Activated CD4-positive, alpha-beta T cell treated with anti-CD3 and anti-CD28 coated beads for 36 hours (primary cell): ENCODE data around the gene RNASEH2C. TPM values are rescaled to one million over a fixed set of nuclear protein-coding genes. Genes with fewer than 3 reads are reported as not detected.
A peak's percentile ranks its signal among the peaks of the same experiment; 100 is the strongest.
"Not testable (repeated sequence)": the region's sequence is repeated elsewhere in the genome, so short reads cannot be mapped to it uniquely, and the experiment has no call there.

Experiments used
- ATAC-seq: fragments of 200-7000 bp; cut with Tn5 transposase; one replicate; pipeline ENCODE4 v1.10.0; 2021; ENCODE audit warnings: mild to moderate bottlenecking, moderate library complexity
- CTCF ChIA-PET: fragments of 350-600 bp; sonication (Branson Sonifier 250); formaldehyde crosslinking; loops from one replicate; lab custom pipeline; 2021; ENCODE audit warnings: antibody characterized with exemption; lab: Charles Lee
- POLR2A ChIA-PET: fragments of 350-600 bp; sonication (Branson Sonifier 250); formaldehyde crosslinking; loops from one replicate; lab custom pipeline; 2021; ENCODE audit warnings: antibody characterized with exemption, inconsistent platforms; lab: Charles Lee
- DNase-seq: peaks from one replicate; pipeline ENCODE4 v3.0.0-alpha.2; 2020
- H3K27ac Mint-ChIP-seq: one replicate; pipeline ENCODE4 v1.8.0; 2021; ENCODE audit warnings: mixed read lengths
- H3K27me3 Mint-ChIP-seq: one replicate; pipeline ENCODE4 v1.8.0; 2021; ENCODE audit warnings: mixed read lengths
- H3K36me3 Mint-ChIP-seq: one replicate; pipeline ENCODE4 v1.8.0; 2021; ENCODE audit warnings: low read depth, mixed read lengths
- H3K4me1 Mint-ChIP-seq: one replicate; pipeline ENCODE4 v1.8.0; 2021; ENCODE audit warnings: mixed read lengths
- H3K4me3 Mint-ChIP-seq: one replicate; pipeline ENCODE4 v1.8.0; 2021; ENCODE audit warnings: mild to moderate bottlenecking, moderate library complexity, mixed read lengths
- H3K9me3 Mint-ChIP-seq: one replicate; pipeline ENCODE4 v1.8.0; 2021; ENCODE audit warnings: low read depth, mixed read lengths
- intact Hi-C, 2 experiments: fragments of 100-400 bp; cut with DNase I in 1 of 2; cut with micrococcal nuclease in 1 of 2; formaldehyde crosslinking; loops; one replicate each; pipeline versions ENCODE4 v1.14.2 to v1.15.1; 2022 to 2024; cut with DNase I, micrococcal nuclease
- total RNA-seq, 2 experiments: library from RNA; stranded (reverse); gene quantifications; one replicate each; pipeline ENCODE4 v1.2.3, GENCODE V29; 2021

Gene RNASEH2C
- total RNA-seq, 2 experiments from 2014 or later: 72.5 to 96.8 TPM

- peaks cover 27% of the 10 kb centered on the region for H3K4me1 Mint-ChIP-seq
- H3K36me3 Mint-ChIP-seq: peaks cover 18% of the 10 kb centered on the region
- no peak overlapping the region for H3K27ac Mint-ChIP-seq
- ChIA-PET POLR2A (interaction anchor here (0.6 kb wide), 1 partner anchor 296 kb away, joined by 3 read pairs; no protein-coding TSS in a partner anchor), CTCF (interaction anchor here (0.6 kb wide), 1 partner anchor 99 kb away, joined by 3 read pairs; no protein-coding TSS in a partner anchor)
- no peak overlapping the region for H3K4me3 Mint-ChIP-seq
- DNase-seq (no peak), ATAC-seq (no peak)
- intact Hi-C loops: loop anchor here (2.0 to 5.0 kb wide), 4 partner anchors 59 to 932 kb away; partner anchors contain the start of genes BANF1 (in 1 of the 2), EIF1AD (in 1 of the 2) and SF1 (in 1 of the 2)
- H3K27me3 Mint-ChIP-seq: no peaks in the 10 kb centered on the region
- H3K9me3 Mint-ChIP-seq: no peaks in the 10 kb centered on the region
Observed at GRCh38 chr11:65709661-65710060, 10.9 kb downstream of the RNASEH2C start.

- H3K4me3 Mint-ChIP-seq: no peak overlapping the region
- H3K4me1 Mint-ChIP-seq: peaks cover 22% of the 10 kb centered on the region
- intact Hi-C loops: no loop called here
- no peaks in the 10 kb centered on the region for H3K9me3 Mint-ChIP-seq
- no peak for ATAC-seq
- ChIA-PET POLR2A (no interaction called here), CTCF (interaction anchor here (0.7 kb wide), 2 partner anchors 30 to 74 kb away, joined by 3 read pairs; no protein-coding TSS in a partner anchor)
- no peak overlapping the region for H3K27ac Mint-ChIP-seq
- peaks cover 6% of the 10 kb centered on the region for H3K36me3 Mint-ChIP-seq
- no peak for DNase-seq
- H3K27me3 Mint-ChIP-seq: no peaks in the 10 kb centered on the region
Observed at GRCh38 chr11:65708451-65708850, 12.1 kb downstream of the RNASEH2C start.

DNA sequence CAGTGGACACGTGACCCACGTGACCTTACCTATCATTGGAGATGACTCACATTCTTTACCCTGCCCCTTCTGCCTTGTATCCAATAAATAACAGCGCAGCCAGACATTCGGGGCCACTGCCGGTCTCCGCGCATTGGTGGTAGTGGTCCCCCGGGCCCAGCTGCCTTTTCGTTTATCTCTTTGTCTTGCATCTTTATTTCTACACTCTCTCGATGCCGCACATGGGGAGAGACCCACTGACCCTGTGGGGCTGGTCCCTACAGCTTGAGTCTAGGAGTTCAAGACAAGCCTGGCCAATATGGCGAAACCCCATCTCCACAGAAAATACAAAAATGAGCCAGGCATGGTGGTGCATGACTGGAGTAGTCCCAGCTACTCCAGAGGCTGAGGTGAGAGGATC is 13.6 kb downstream of the RNASEH2C start:
- ATAC-seq, H3K9me3 Mint-ChIP-seq, POLR2A ChIA-PET, H3K4me3 Mint-ChIP-seq, intact Hi-C loops, H3K27ac Mint-ChIP-seq, DNase-seq, H3K36me3 Mint-ChIP-seq, H3K27me3 Mint-ChIP-seq: not testable (repeated sequence)
- CTCF ChIA-PET: interaction anchor here (0.8 to 1.0 kb wide), 2 partner anchors 64 to 68 kb away, joined by 3 read pairs; no protein-coding TSS in a partner anchor
- peaks cover 12% of the 10 kb centered on the region for H3K4me1 Mint-ChIP-seq

DNA sequence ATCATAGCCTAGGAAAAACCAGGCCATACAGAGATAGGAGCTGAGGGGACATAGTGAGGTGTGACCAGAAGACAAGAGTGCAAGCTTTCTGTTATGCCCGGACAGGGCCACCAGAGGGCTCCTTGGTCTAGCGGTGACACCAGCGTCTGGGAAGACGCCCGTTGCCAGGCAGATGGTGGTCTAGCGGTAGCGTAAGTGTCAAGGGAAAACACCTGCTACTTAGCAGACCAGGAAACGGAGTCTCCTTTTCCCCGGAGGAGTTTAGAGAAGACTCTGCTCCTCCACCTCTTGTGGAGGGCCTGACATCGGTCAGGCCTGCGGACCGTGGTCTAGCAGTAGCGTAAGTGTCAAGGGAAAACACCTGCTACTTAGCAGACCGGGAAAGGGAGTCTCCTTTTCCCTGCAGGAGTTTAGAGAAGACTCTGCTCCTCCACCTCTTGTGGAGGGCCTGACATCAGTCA is 14.3 kb downstream of the RNASEH2C start:
- H3K27me3 Mint-ChIP-seq, H3K36me3 Mint-ChIP-seq, H3K4me3 Mint-ChIP-seq, H3K27ac Mint-ChIP-seq, POLR2A ChIA-PET, H3K9me3 Mint-ChIP-seq: not testable (repeated sequence)
- intact Hi-C loops: loop anchor here in 1 of 2 experiments (1.0 kb wide), 2 partner anchors 112 to 283 kb away; no protein-coding TSS in a partner anchor
- CTCF ChIA-PET: interaction anchor here (0.6 to 2.6 kb wide), 19 partner anchors 11 to 320 kb away, joined by 3 to 8 read pairs (median 3); partner anchors contain the start of genes CATSPER1 and MUS81
- DNase-seq: peak; percentile 89
- ATAC-seq: peak; percentile 32
- peaks cover 12% of the 10 kb centered on the region for H3K4me1 Mint-ChIP-seq

DNA sequence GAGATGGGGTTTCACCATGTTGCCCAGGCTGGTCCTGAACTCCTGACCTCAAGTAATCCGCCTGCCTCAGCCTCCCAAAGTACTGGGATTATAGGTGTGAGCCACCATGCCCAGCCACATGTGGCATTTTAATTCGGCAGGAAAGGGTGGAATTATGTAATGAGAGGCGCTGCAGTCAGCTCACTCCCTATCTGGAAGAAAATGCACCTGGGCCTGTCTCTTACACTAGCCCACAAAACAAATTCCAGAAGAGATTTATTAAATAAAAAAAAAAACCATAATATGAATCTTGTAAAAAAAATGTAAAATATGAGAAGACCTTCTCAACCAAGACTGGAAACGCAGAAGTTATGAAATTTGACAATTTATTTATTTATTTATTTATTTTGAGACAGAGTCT is 16.8 kb downstream of the RNASEH2C start:
- ChIA-PET CTCF (interaction anchor here (0.6 to 2.6 kb wide), 7 partner anchors 8 to 128 kb away, joined by 3 to 7 read pairs (median 3); no protein-coding TSS in a partner anchor), POLR2A (no interaction called here)
- Mint-ChIP-seq H3K4me3 (no peak overlapping the region), H3K36me3 (no peaks in the 10 kb centered on the region), H3K27me3 (no peaks in the 10 kb centered on the region), H3K9me3 (no peaks in the 10 kb centered on the region), H3K4me1 (peaks cover 9% of the 10 kb centered on the region), H3K27ac (no peak overlapping the region)
- DNase-seq: no peak
- intact Hi-C loops: no loop called here
- ATAC-seq: no peak

DNA sequence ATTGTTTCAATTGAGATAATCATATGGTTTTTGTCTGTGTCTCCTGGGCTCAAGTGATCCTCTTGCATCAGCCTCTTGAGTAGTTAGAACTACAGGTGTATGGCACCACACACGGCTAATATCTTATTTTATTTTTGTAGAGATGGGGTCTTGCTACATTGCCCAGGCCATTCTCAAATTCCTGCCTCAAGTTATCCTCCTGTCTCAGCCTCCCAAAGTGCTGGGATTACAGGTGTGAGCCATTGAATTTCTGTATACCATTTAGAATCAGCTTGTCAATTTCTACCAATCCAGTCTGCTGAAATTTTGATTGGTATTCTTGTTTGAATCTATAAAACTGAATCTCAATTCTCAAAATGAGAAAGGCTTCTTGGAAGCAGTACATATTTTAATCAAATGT is 18.9 kb downstream of the RNASEH2C start:
- CTCF ChIA-PET: interaction anchor here (0.6 kb wide), 1 partner anchor 280 kb away, joined by 3 read pairs; no protein-coding TSS in a partner anchor

GRCh38 chr11:65700399-65700798 is 20.2 kb downstream of the RNASEH2C start:
- no peak overlapping the region for H3K27ac Mint-ChIP-seq
- CTCF ChIA-PET: no interaction called here
- POLR2A ChIA-PET: interaction anchor here (0.6 kb wide), 1 partner anchor 313 kb away, joined by 3 read pairs; no protein-coding TSS in a partner anchor
- no peaks in the 10 kb centered on the region for H3K4me1 Mint-ChIP-seq
- H3K27me3 Mint-ChIP-seq: no peaks in the 10 kb centered on the region
- no peaks in the 10 kb centered on the region for H3K9me3 Mint-ChIP-seq
- no peak for ATAC-seq
- intact Hi-C loops: no loop called here
- no peaks in the 10 kb centered on the region for H3K36me3 Mint-ChIP-seq
- no peak overlapping the region for H3K4me3 Mint-ChIP-seq
- no peak for DNase-seq

More for the DNA sequence above, 18.9 kb downstream of the RNASEH2C start:
- no peak for DNase-seq
- no peak overlapping the region for H3K4me3 Mint-ChIP-seq
- no peaks in the 10 kb centered on the region for H3K36me3 Mint-ChIP-seq
- no peaks in the 10 kb centered on the region for H3K27me3 Mint-ChIP-seq
- H3K27ac Mint-ChIP-seq: no peak overlapping the region
- POLR2A ChIA-PET: no interaction called here
- H3K4me1 Mint-ChIP-seq: peaks cover 1% of the 10 kb centered on the region
- no peaks in the 10 kb centered on the region for H3K9me3 Mint-ChIP-seq
- intact Hi-C loops: no loop called here
- ATAC-seq: no peak

DNA sequence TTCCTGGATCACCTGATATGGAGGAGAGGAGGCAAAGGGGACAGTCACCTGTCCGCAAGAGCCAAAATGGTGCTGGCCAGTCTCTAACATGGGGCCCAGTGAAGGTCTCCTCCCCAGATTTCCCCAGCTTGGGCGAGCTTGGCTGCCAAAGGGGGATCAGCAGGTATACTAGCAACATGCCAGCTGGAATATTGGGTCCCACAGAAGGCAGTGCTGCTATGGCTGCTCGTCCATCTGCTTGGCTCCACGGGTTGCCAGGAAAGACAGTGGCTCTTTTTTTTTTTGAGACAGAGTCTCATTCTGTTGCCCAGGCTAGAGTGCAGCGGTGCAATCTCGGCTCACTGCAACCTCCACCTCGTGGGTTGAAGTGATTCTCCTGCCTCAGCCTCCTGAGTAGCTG is 21.3 kb downstream of the RNASEH2C start:
- DNase-seq (no peak), ATAC-seq (no peak)
- H3K4me3 Mint-ChIP-seq: no peak overlapping the region
- ChIA-PET CTCF (interaction anchor here (0.5 to 0.7 kb wide), 2 partner anchors 47 to 373 kb away, joined by 3 to 4 read pairs; no protein-coding TSS in a partner anchor), POLR2A (no interaction called here)
- H3K36me3 Mint-ChIP-seq: no peaks in the 10 kb centered on the region
- no peaks in the 10 kb centered on the region for H3K9me3 Mint-ChIP-seq
- intact Hi-C loops: no loop called here
- H3K27ac Mint-ChIP-seq: no peak overlapping the region
- no peaks in the 10 kb centered on the region for H3K4me1 Mint-ChIP-seq
- no peaks in the 10 kb centered on the region for H3K27me3 Mint-ChIP-seq

DNA sequence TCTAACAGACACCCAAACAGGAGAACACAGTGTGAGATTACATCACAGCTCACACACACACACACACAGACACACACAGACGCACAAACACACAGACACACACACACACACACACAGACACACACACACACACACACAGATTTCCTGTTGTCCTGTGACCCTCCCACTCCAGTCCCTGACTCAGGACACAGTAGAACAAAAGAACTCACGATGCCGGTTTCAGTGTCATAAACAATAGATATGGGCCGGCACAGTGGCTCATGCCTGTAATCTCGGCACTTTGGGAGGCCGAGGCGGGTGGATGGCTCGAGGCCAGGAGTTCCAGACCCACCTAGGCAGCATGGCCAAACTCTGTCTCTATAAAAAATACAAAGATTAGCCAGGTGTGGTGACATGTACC is 22.4 kb downstream of the RNASEH2C start:
- no peaks in the 10 kb centered on the region for H3K4me1 Mint-ChIP-seq
- POLR2A ChIA-PET: no interaction called here
- intact Hi-C loops: no loop called here
- H3K9me3 Mint-ChIP-seq: no peaks in the 10 kb centered on the region
- no peaks in the 10 kb centered on the region for H3K36me3 Mint-ChIP-seq
- no peak for ATAC-seq
- H3K4me3 Mint-ChIP-seq: no peak overlapping the region
- CTCF ChIA-PET: interaction anchor here (0.7 kb wide), 2 partner anchors 124 to 290 kb away, joined by 3 to 4 read pairs; no protein-coding TSS in a partner anchor
- no peak for DNase-seq
- no peak overlapping the region for H3K27ac Mint-ChIP-seq
- no peaks in the 10 kb centered on the region for H3K27me3 Mint-ChIP-seq

DNA sequence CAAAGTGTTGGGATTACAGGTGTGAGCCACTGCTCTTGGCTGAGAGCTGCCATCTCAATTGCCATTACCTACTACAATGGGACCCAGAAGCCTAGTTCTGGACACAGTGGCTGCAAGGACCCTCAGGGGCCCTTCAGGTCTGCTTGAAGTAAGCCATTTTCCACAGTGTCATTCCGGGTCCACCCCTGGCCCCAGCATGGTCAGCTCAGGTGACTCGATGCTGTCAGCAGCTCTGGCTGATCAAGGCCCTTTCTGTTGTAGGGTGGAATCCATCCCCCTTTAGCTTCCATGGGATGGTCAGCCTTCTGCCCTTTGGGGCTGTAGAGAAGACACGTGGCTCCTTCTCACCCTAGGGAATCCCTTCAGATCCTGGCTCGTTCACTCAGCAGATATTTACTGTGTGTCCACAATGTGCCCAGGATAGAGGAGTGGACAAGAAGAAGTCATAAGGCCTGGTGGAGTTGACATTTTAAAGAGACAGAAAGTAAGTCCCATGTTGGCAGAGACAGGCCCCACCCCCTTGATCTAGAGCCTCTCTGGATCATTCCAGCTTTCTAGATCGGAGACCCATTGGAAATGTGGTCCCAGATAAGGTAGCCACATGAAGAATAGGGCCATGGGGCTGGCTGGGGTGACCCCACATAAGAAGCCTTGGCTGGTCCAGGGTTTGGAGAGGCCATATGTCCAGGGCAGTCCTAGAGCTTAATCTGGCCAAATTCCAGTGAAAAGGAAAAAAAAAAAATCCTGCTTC is 23.6 kb downstream of the RNASEH2C start:
- no peaks in the 10 kb centered on the region for H3K27me3 Mint-ChIP-seq
- no peak for DNase-seq
- no peak for ATAC-seq
- no peak overlapping the region for H3K4me3 Mint-ChIP-seq
- H3K36me3 Mint-ChIP-seq: no peaks in the 10 kb centered on the region
- H3K27ac Mint-ChIP-seq: no peak overlapping the region
- POLR2A ChIA-PET: no interaction called here
- intact Hi-C loops: no loop called here
- H3K4me1 Mint-ChIP-seq: no peaks in the 10 kb centered on the region
- no peaks in the 10 kb centered on the region for H3K9me3 Mint-ChIP-seq
- CTCF ChIA-PET: interaction anchor here (0.7 kb wide), 1 partner anchor 93 kb away, joined by 4 read pairs; no protein-coding TSS in a partner anchor

DNA sequence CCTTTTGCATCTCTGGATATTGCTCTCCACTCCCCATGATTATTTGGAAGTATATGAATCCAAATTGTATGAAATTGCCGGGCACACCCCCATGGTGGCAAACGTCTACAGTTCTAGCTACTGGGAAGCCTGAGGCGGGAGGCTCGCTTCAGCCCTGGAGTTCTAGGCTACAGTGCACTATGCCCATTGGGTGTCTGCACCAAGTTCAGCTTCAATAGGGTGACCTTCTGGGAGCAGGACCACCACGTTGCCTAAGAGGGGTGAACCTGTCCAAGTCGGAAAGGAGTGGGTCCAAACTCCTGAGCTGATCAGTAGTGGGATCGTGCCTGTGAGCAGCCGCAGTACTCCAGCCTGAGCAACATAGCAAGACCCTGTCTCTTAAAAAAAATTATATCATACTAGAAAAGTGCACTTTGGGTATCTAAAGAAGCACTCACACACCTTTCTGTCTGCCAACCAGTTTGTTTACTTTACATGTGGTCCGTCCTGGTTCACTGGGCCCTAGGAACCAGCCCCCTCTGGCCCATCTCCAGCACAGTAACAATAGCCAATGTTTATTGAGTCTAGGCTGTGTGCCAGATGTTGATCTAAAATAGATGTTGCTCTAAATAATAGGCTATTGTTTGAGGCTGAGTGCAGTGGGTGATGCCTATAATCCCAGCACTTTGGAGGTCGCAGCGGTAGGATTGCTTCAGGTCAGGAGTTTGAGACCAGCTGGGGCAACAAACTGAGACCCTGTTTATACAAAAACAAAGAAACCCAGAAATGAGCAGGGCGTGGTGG is 24.9 kb downstream of the RNASEH2C start:
- ChIA-PET CTCF (interaction anchor here (0.7 to 1.5 kb wide), 3 partner anchors 10 to 91 kb away, joined by 4 to 6 read pairs (median 5); no protein-coding TSS in a partner anchor), POLR2A (no interaction called here)
- H3K27me3 Mint-ChIP-seq: no peaks in the 10 kb centered on the region
- DNase-seq (no peak), ATAC-seq (no peak)
- H3K27ac Mint-ChIP-seq: no peak overlapping the region
- no peaks in the 10 kb centered on the region for H3K9me3 Mint-ChIP-seq
- intact Hi-C loops: no loop called here
- H3K4me3 Mint-ChIP-seq: no peak overlapping the region
- H3K36me3 Mint-ChIP-seq: no peaks in the 10 kb centered on the region
- no peaks in the 10 kb centered on the region for H3K4me1 Mint-ChIP-seq
